ENCODE measurements around the gene MAML3.
A peak's percentile ranks its signal among the peaks of the same experiment; 100 is the strongest.

MAML3 gene

GRCh38 chr4:139736661-139737060, 417.3 kb downstream of the MAML3 start:
- H3K9ac ChIP-seq (ENCODE audit: low read depth, low read length, poor library complexity) = no peak overlapping the region
- H2BK120ac ChIP-seq (ENCODE audit: low read depth, low read length) = no peak overlapping the region
- H3K14ac ChIP-seq (ENCODE audit: low read length) = no peak overlapping the region
- no peak overlapping the region for H3K4me3 ChIP-seq (ENCODE audit: low read length in 2 of 2)
- H2AK5ac ChIP-seq (ENCODE audit: low read depth, low read length) = no peak overlapping the region
- no peak overlapping the region for H3K27ac ChIP-seq (replicated peaks; ENCODE audit: low read length)
- no peak overlapping the region for H2BK12ac ChIP-seq (ENCODE audit: low read length)
- H3K9me3 ChIP-seq (replicated peaks in 1 of 2; ENCODE audit: control insufficient read depth in 2 of 2, insufficient read depth in 1 of 2, low read depth in 1 of 2, low read length in 2 of 2) = no peaks in the 10 kb centered on the region
- WGBS, 2 donors (ENCODE audit: extremely low coverage in 2 of 2, insufficient read length in 2 of 2, insufficient replicate concordance in 1 of 2) = no CpG with 5 or more reads among the region's 2 CpGs
- no peak overlapping the region for H3K4me2 ChIP-seq (ENCODE audit: insufficient read depth, low read length, poor library complexity, severe bottlenecking)
- no peak overlapping the region for H3K23ac ChIP-seq (ENCODE audit: low read depth, low read length, poor library complexity)
- H4K8ac ChIP-seq (ENCODE audit: low read depth, low read length) = no peak overlapping the region
- H3K4me1 ChIP-seq (ENCODE audit: control insufficient read depth in 2 of 2, insufficient read depth in 1 of 2, low read depth in 1 of 2, low read length in 2 of 2) = peaks cover 22 to 28% of the 10 kb centered on the region in 2 donors
- H3K36me3 ChIP-seq (replicated peaks in 1 of 2; ENCODE audit: control insufficient read depth in 2 of 2, insufficient read depth in 2 of 2, low read length in 2 of 2) = no peaks in the 10 kb centered on the region
- no peaks in the 10 kb centered on the region for H3K79me1 ChIP-seq (ENCODE audit: low read depth, low read length)
- no peaks in the 10 kb centered on the region for H3K27me3 ChIP-seq (ENCODE audit: control insufficient read depth in 3 of 3, insufficient read depth in 3 of 3, low read depth in 1 of 3, low read length in 3 of 3)
- no peak for DNase-seq (ENCODE audit: low spot score)
- no peak overlapping the region for H2BK15ac ChIP-seq (ENCODE audit: low read length)
- no peak overlapping the region for H2BK5ac ChIP-seq (ENCODE audit: low read length)
- H3K18ac ChIP-seq (ENCODE audit: low read length) = no peak overlapping the region
- H2AFZ ChIP-seq (ENCODE audit: low read length) = no peak overlapping the region
- no peak overlapping the region for H3K4ac ChIP-seq (ENCODE audit: low read length)
- no peak overlapping the region for H4K91ac ChIP-seq (ENCODE audit: low read depth, low read length, poor library complexity)

GRCh38 chr4:139736274-139736660, 417.7 kb downstream of the MAML3 start:
- no peaks in the 10 kb centered on the region for H3K27me3 ChIP-seq (ENCODE audit: control insufficient read depth in 3 of 3, insufficient read depth in 3 of 3, low read depth in 1 of 3, low read length in 3 of 3)
- peaks cover 22 to 28% of the 10 kb centered on the region in 2 donors for H3K4me1 ChIP-seq (ENCODE audit: control insufficient read depth in 2 of 2, insufficient read depth in 1 of 2, low read depth in 1 of 2, low read length in 2 of 2)
- H3K36me3 ChIP-seq (replicated peaks in 1 of 2; ENCODE audit: control insufficient read depth in 2 of 2, insufficient read depth in 2 of 2, low read length in 2 of 2) = no peaks in the 10 kb centered on the region
- no peak overlapping the region for H3K4ac ChIP-seq (ENCODE audit: low read length)
- H4K91ac ChIP-seq (ENCODE audit: low read depth, low read length, poor library complexity) = no peak overlapping the region
- H3K4me2 ChIP-seq (ENCODE audit: insufficient read depth, low read length, poor library complexity, severe bottlenecking) = no peak overlapping the region
- H3K9me3 ChIP-seq (replicated peaks in 1 of 2; ENCODE audit: control insufficient read depth in 2 of 2, insufficient read depth in 1 of 2, low read depth in 1 of 2, low read length in 2 of 2) = no peaks in the 10 kb centered on the region
- WGBS, 2 donors (ENCODE audit: extremely low coverage in 2 of 2, insufficient read length in 2 of 2, insufficient replicate concordance in 1 of 2) = no CpG with 5 or more reads among the region's 5 CpGs
- no peak overlapping the region for H2BK15ac ChIP-seq (ENCODE audit: low read length)
- H3K14ac ChIP-seq (ENCODE audit: low read length) = no peak overlapping the region
- no peaks in the 10 kb centered on the region for H3K79me1 ChIP-seq (ENCODE audit: low read depth, low read length)
- no peak for DNase-seq (ENCODE audit: low spot score)
- H2AFZ ChIP-seq (ENCODE audit: low read length) = no peak overlapping the region
- no peak overlapping the region for H3K4me3 ChIP-seq (ENCODE audit: low read length in 2 of 2)
- no peak overlapping the region for H2BK12ac ChIP-seq (ENCODE audit: low read length)
- no peak overlapping the region for H3K23ac ChIP-seq (ENCODE audit: low read depth, low read length, poor library complexity)
- no peak overlapping the region for H3K9ac ChIP-seq (ENCODE audit: low read depth, low read length, poor library complexity)
- H3K27ac ChIP-seq (replicated peaks; ENCODE audit: low read length) = no peak overlapping the region
- H2BK120ac ChIP-seq (ENCODE audit: low read depth, low read length) = no peak overlapping the region
- H3K18ac ChIP-seq (ENCODE audit: low read length) = no peak overlapping the region
- no peak overlapping the region for H4K8ac ChIP-seq (ENCODE audit: low read depth, low read length)
- H2AK5ac ChIP-seq (ENCODE audit: low read depth, low read length) = no peak overlapping the region
- no peak overlapping the region for H2BK5ac ChIP-seq (ENCODE audit: low read length)

- peak; percentile 59 for DNase-seq (ENCODE audit: low spot score)
- Histone ChIP-seq H3K79me1 (ENCODE audit: low read depth, low read length) (no peaks in the 10 kb centered on the region), H3K36me3 (replicated peaks in 1 of 2; ENCODE audit: control insufficient read depth in 2 of 2, insufficient read depth in 2 of 2, low read length in 2 of 2) (no peaks in the 10 kb centered on the region), H2BK5ac (ENCODE audit: low read length) (peak overlapping the region; percentile 46), H3K4me1 (ENCODE audit: control insufficient read depth in 2 of 2, insufficient read depth in 1 of 2, low read depth in 1 of 2, low read length in 2 of 2) (peaks cover 22 to 27% of the 10 kb centered on the region in 2 donors), H3K27me3 (ENCODE audit: control insufficient read depth in 3 of 3, insufficient read depth in 3 of 3, low read depth in 1 of 3, low read length in 3 of 3) (no peaks in the 10 kb centered on the region), H4K8ac (ENCODE audit: low read depth, low read length) (no peak overlapping the region), H3K9me3 (replicated peaks in 1 of 2; ENCODE audit: control insufficient read depth in 2 of 2, insufficient read depth in 1 of 2, low read depth in 1 of 2, low read length in 2 of 2) (no peaks in the 10 kb centered on the region), H3K4ac (ENCODE audit: low read length) (no peak overlapping the region), H2BK12ac (ENCODE audit: low read length) (no peak overlapping the region), H3K23ac (ENCODE audit: low read depth, low read length, poor library complexity) (no peak overlapping the region), H2BK15ac (ENCODE audit: low read length) (no peak overlapping the region), H3K14ac (ENCODE audit: low read length) (no peak overlapping the region), H2AK5ac (ENCODE audit: low read depth, low read length) (peak overlapping the region; percentile 13), H3K9ac (ENCODE audit: low read depth, low read length, poor library complexity) (peak overlapping the region; percentile 21), H3K27ac (replicated peaks; ENCODE audit: low read length) (peak overlapping the region; percentile 81), H4K91ac (ENCODE audit: low read depth, low read length, poor library complexity) (no peak overlapping the region), H3K18ac (ENCODE audit: low read length) (peak overlapping the region; percentile 90), H3K4me2 (ENCODE audit: insufficient read depth, low read length, poor library complexity, severe bottlenecking) (peak overlapping the region; percentile 58), H2AFZ (ENCODE audit: low read length) (peak overlapping the region; percentile 72), H3K4me3 (ENCODE audit: low read length in 2 of 2) (peak overlapping the region; percentile 39 to 66), H2BK120ac (ENCODE audit: low read depth, low read length) (no peak overlapping the region)
- no CpG with 5 or more reads among the region's 59 CpGs for WGBS, 2 donors (ENCODE audit: extremely low coverage in 2 of 2, insufficient read length in 2 of 2, insufficient replicate concordance in 1 of 2)
Observed at GRCh38 chr4:139735381-139736273, 418.4 kb downstream of the MAML3 start.

- no peak overlapping the region for H2BK12ac ChIP-seq (ENCODE audit: low read length)
- H3K18ac ChIP-seq (ENCODE audit: low read length) = peak overlapping the region; percentile 4
- peak overlapping the region; percentile 81 for H3K27ac ChIP-seq (replicated peaks; ENCODE audit: low read length)
- peak overlapping the region; percentile 46 for H2BK5ac ChIP-seq (ENCODE audit: low read length)
- H2AK5ac ChIP-seq (ENCODE audit: low read depth, low read length) = no peak overlapping the region
- H3K79me1 ChIP-seq (ENCODE audit: low read depth, low read length) = no peaks in the 10 kb centered on the region
- H3K4ac ChIP-seq (ENCODE audit: low read length) = no peak overlapping the region
- peak overlapping the region; percentile 58 for H3K4me2 ChIP-seq (ENCODE audit: insufficient read depth, low read length, poor library complexity, severe bottlenecking)
- no peaks in the 10 kb centered on the region for H3K27me3 ChIP-seq (ENCODE audit: control insufficient read depth in 3 of 3, insufficient read depth in 3 of 3, low read depth in 1 of 3, low read length in 3 of 3)
- no peaks in the 10 kb centered on the region for H3K36me3 ChIP-seq (replicated peaks in 1 of 2; ENCODE audit: control insufficient read depth in 2 of 2, insufficient read depth in 2 of 2, low read length in 2 of 2)
- no peak overlapping the region for H2BK120ac ChIP-seq (ENCODE audit: low read depth, low read length)
- no peak overlapping the region for H4K8ac ChIP-seq (ENCODE audit: low read depth, low read length)
- peaks cover 22 to 24% of the 10 kb centered on the region in 2 donors for H3K4me1 ChIP-seq (ENCODE audit: control insufficient read depth in 2 of 2, insufficient read depth in 1 of 2, low read depth in 1 of 2, low read length in 2 of 2)
- no peak overlapping the region for H3K14ac ChIP-seq (ENCODE audit: low read length)
- no peak overlapping the region for H3K23ac ChIP-seq (ENCODE audit: low read depth, low read length, poor library complexity)
- WGBS, 2 donors (ENCODE audit: extremely low coverage in 2 of 2, insufficient read length in 2 of 2, insufficient replicate concordance in 1 of 2) = no CpG with 5 or more reads among the region's 42 CpGs
- H2BK15ac ChIP-seq (ENCODE audit: low read length) = no peak overlapping the region
- peak overlapping the region; percentile 81 for H2AFZ ChIP-seq (ENCODE audit: low read length)
- peak; percentile 95 for DNase-seq (ENCODE audit: low spot score)
- H3K9me3 ChIP-seq (replicated peaks in 1 of 2; ENCODE audit: control insufficient read depth in 2 of 2, insufficient read depth in 1 of 2, low read depth in 1 of 2, low read length in 2 of 2) = no peaks in the 10 kb centered on the region
- peak overlapping the region; percentile 64 for H3K9ac ChIP-seq (ENCODE audit: low read depth, low read length, poor library complexity)
- no peak overlapping the region for H4K91ac ChIP-seq (ENCODE audit: low read depth, low read length, poor library complexity)
- H3K4me3 ChIP-seq (ENCODE audit: low read length in 2 of 2) = peak overlapping the region; percentile 39 to 66
Observed at GRCh38 chr4:139734875-139735380, 419.1 kb downstream of the MAML3 start.
